ENCODE results near the gene SCN5A.

SCN5A gene

DNA sequence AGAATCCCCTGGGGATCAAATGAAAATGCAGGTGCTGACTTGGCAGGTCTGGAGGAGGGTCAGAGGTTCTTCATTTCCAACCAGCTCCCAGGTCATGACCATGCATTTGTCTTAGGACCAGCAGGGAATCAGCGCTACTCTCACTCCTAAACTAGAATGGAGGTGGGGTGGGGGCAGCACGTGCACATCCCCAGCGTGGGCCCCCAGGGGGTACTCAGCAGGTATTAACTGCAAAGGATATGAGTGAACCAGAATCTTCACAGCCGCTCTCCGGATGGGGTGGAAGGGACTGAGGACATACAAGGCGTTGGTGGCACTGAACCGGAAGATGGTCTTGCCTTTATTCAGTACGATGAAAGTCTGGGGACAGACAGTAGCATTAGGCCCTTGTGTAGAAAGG lies 19.4 kb downstream of the SCN5A start:
- ATAC-seq: no peak
- no peak for TF ChIP-seq ZFP30 (CRISPR knock-in tag; IDR thresholded peaks at IDR 0.05)
- TF ChIP-seq ISL1 (CRISPR knock-in tag; IDR thresholded peaks at IDR 0.05): no peak
- no peak for TF ChIP-seq RARB (CRISPR knock-in tag; IDR thresholded peaks at IDR 0.05)
- no peak for TF ChIP-seq ZNF70 (CRISPR knock-in tag; IDR thresholded peaks at IDR 0.05)
- TF ChIP-seq, protein P1, sequence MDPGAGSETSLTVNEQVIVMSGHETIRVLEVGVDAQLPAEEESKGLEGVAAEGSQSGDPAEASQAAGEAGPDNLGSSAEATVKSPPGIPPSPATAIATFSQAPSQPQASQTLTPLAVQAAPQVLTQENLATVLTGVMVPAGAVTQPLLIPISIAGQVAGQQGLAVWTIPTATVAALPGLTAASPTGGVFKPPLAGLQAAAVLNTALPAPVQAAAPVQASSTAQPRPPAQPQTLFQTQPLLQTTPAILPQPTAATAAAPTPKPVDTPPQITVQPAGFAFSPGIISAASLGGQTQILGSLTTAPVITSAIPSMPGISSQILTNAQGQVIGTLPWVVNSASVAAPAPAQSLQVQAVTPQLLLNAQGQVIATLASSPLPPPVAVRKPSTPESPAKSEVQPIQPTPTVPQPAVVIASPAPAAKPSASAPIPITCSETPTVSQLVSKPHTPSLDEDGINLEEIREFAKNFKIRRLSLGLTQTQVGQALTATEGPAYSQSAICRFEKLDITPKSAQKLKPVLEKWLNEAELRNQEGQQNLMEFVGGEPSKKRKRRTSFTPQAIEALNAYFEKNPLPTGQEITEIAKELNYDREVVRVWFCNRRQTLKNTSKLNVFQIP (CRISPR knock-in tag; IDR thresholded peaks at IDR 0.05; ENCODE audit: borderline replicate concordance, low read depth): no peak
- no peak for TF ChIP-seq CSDC2 (CRISPR knock-in tag; IDR thresholded peaks at IDR 0.05)
- TF ChIP-seq SNAI2 (CRISPR knock-in tag; IDR thresholded peaks at IDR 0.05): no peak
- TF ChIP-seq PPARA (CRISPR knock-in tag; IDR thresholded peaks at IDR 0.05; ENCODE audit: borderline replicate concordance): no peak
- no peak for TF ChIP-seq ESRRG (CRISPR knock-in tag; IDR thresholded peaks at IDR 0.05)
- TF ChIP-seq, protein P2, sequence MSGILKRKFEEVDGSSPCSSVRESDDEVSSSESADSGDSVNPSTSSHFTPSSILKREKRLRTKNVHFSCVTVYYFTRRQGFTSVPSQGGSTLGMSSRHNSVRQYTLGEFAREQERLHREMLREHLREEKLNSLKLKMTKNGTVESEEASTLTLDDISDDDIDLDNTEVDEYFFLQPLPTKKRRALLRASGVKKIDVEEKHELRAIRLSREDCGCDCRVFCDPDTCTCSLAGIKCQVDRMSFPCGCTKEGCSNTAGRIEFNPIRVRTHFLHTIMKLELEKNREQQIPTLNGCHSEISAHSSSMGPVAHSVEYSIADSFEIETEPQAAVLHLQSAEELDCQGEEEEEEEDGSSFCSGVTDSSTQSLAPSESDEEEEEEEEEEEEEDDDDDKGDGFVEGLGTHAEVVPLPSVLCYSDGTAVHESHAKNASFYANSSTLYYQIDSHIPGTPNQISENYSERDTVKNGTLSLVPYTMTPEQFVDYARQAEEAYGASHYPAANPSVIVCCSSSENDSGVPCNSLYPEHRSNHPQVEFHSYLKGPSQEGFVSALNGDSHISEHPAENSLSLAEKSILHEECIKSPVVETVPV (CRISPR knock-in tag; IDR thresholded peaks at IDR 0.05): no peak
- no peak for TF ChIP-seq ZNF565 (CRISPR knock-in tag; conservative IDR thresholded peaks at IDR 0.05; ENCODE audit: low read depth)

DNA sequence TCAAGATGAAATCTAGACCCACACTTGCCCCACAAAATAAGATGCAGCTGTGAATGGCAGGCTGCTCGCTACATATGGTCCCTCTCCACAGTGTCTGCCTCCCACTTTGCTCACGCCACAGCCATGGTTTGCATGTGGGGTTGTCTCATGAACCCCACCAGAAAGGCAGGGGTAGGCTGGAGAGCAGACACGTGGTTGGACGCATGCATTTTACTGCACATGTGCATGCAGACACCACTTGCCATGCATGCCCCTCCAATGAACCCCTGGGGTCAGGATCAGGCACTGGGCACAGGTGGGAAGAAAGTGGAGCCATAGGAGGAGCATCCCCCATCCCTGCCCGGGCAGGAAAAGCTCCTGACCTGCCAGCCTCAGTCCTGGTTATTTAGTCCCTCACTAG lies 20.7 kb downstream of the SCN5A start:
- no peak for ATAC-seq
- no peak for TF ChIP-seq ZFP30 (CRISPR knock-in tag; IDR thresholded peaks at IDR 0.05)
- TF ChIP-seq, protein P2 (CRISPR knock-in tag; IDR thresholded peaks at IDR 0.05): no peak

DNA sequence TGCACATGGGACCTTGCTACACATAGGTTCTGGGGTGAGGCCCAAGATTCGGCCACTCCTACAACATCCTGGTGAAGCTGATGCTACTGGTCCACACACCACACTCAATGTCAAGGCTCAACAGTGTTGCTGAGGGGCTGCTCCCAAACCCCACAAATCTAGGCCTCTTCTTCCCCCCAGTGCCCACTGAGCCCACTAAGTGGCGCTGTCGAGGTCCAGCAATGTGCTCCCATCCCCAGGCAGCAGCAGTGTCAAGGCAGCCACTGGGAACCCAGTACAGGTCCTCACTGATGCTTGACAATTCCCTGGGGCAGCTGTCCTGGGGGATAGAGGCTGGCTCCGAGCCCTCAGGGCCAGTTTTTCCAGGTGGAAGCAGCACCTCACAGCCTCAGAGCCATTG lies 21.5 kb downstream of the SCN5A start:
- TF ChIP-seq ISL1 (CRISPR knock-in tag; IDR thresholded peaks at IDR 0.05): no peak
- peak; percentile 83 for ATAC-seq

DNA sequence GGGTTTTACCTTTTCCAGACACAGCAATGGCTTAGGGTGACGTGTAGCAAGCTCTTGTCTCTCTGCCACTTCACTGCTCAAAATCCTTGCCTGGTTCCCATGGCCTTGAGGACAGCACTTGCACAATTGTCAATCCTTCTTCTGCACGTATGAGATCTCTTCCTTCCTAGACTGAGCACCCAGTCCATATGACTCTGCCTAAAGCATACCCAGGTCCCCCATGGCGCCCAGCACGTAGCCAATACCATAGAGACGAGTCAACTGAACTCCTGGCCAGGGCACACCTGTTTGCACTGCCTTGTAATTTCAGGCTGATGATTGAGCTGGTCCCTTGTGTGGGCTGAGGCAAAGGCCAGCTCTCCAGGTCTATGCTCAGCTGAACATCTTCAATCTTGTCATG lies 23.3 kb downstream of the SCN5A start:
- ATAC-seq: no peak
- TF ChIP-seq CSDC2 (CRISPR knock-in tag; IDR thresholded peaks at IDR 0.05) (no peak), GLIS3 (CRISPR knock-in tag; IDR thresholded peaks at IDR 0.05) (no peak), ZFP30 (CRISPR knock-in tag; IDR thresholded peaks at IDR 0.05) (no peak), ARNTL (CRISPR knock-in tag; IDR thresholded peaks at IDR 0.05; ENCODE audit: borderline replicate concordance, low read depth) (no peak), TOX (CRISPR knock-in tag; IDR thresholded peaks at IDR 0.05; ENCODE audit: borderline replicate concordance) (no peak), ZC3H10 (CRISPR knock-in tag; IDR thresholded peaks at IDR 0.05) (no peak), PPARA (CRISPR knock-in tag; IDR thresholded peaks at IDR 0.05; ENCODE audit: borderline replicate concordance) (no peak), ZNF565 (CRISPR knock-in tag; conservative IDR thresholded peaks at IDR 0.05; ENCODE audit: low read depth) (no peak), ISL1 (CRISPR knock-in tag; IDR thresholded peaks at IDR 0.05) (no peak), RARB (CRISPR knock-in tag; IDR thresholded peaks at IDR 0.05) (no peak), BACH2 (CRISPR knock-in tag; IDR thresholded peaks at IDR 0.05; ENCODE audit: borderline replicate concordance) (no peak), SNAI2 (CRISPR knock-in tag; IDR thresholded peaks at IDR 0.05) (no peak)
- TF ChIP-seq, protein P3, sequence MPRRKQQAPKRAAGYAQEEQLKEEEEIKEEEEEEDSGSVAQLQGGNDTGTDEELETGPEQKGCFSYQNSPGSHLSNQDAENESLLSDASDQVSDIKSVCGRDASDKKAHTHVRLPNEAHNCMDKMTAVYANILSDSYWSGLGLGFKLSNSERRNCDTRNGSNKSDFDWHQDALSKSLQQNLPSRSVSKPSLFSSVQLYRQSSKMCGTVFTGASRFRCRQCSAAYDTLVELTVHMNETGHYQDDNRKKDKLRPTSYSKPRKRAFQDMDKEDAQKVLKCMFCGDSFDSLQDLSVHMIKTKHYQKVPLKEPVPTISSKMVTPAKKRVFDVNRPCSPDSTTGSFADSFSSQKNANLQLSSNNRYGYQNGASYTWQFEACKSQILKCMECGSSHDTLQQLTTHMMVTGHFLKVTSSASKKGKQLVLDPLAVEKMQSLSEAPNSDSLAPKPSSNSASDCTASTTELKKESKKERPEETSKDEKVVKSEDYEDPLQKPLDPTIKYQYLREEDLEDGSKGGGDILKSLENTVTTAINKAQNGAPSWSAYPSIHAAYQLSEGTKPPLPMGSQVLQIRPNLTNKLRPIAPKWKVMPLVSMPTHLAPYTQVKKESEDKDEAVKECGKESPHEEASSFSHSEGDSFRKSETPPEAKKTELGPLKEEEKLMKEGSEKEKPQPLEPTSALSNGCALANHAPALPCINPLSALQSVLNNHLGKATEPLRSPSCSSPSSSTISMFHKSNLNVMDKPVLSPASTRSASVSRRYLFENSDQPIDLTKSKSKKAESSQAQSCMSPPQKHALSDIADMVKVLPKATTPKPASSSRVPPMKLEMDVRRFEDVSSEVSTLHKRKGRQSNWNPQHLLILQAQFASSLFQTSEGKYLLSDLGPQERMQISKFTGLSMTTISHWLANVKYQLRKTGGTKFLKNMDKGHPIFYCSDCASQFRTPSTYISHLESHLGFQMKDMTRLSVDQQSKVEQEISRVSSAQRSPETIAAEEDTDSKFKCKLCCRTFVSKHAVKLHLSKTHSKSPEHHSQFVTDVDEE (CRISPR knock-in tag; IDR thresholded peaks at IDR 0.05): no peak
- TF ChIP-seq, protein P2 (CRISPR knock-in tag; IDR thresholded peaks at IDR 0.05): no peak

Data from SK-N-SH treated with all-trans-retinoic acid at 6 μM for 48 hours (cell line).